K562 (cell line): Measurements from ENCODE around the gene SVBP. TPM values are rescaled to one million over a fixed set of nuclear protein-coding genes. Genes with fewer than 3 reads are reported as not detected.

Experiments used
- C11orf30 ChIP-seq: fragments of 450-650 bp; IDR thresholded peaks from 2 replicates; pipeline ENCODE4 v1.6.1; 2016; ENCODE audit warnings: low read depth, mild to moderate bottlenecking
- CBX5 ChIP-seq: IDR thresholded peaks from 2 replicates; pipeline ENCODE4 v1.6.1; 2014; ENCODE audit warnings: low read depth, borderline replicate concordance
- CREM ChIP-seq: IDR thresholded peaks from 2 replicates; pipeline ENCODE4 v1.6.1; 2014; ENCODE audit warnings: antibody characterized with exemption, low read depth
- PCBP1 ChIP-seq: fragments of 200-400 bp; formaldehyde crosslinking; IDR thresholded peaks from 2 replicates; pipeline ENCODE4 v1.6.1; 2018; ENCODE audit warnings: mild to moderate bottlenecking, low read depth, low read length; ENCODE audit not compliant: poor library complexity, severe bottlenecking
- POLR2G ChIP-seq: fragments of 200-400 bp; formaldehyde crosslinking; IDR thresholded peaks from 2 replicates; pipeline ENCODE4 v1.6.1; 2017; ENCODE audit warnings: low read depth, mild to moderate bottlenecking, antibody characterized with exemption, low read length, moderate library complexity
- PTBP1 ChIP-seq: fragments of 200-400 bp; formaldehyde crosslinking; IDR thresholded peaks from 2 replicates; pipeline ENCODE4 v1.6.1; 2017; ENCODE audit warnings: low read depth, low read length
- RB1 ChIP-seq: fragments of 450-650 bp; IDR thresholded peaks from 2 replicates; pipeline ENCODE4 v1.6.1; 2017; ENCODE audit warnings: low read depth, mild to moderate bottlenecking
- REST ChIP-seq, 2 experiments: fragments of 450-650 bp; formaldehyde crosslinking in 1 of 2; IDR thresholded peaks; 2 replicates each; pipeline versions ENCODE4 v1.4.0 to v1.6.1; 2014 to 2020; ENCODE audit warnings: mild to moderate bottlenecking in 2 of 2, borderline replicate concordance in 1 of 2, low read depth in 1 of 2
- TSHZ1 ChIP-seq: fragments of 250-450 bp; sonication (Bioruptor Pico); IDR thresholded peaks from 2 replicates; pipeline ENCODE4 v1.4.0; 2020; ENCODE audit warnings: mild to moderate bottlenecking, moderate library complexity
- ZNF277 ChIP-seq: fragments of 250-450 bp; sonication (Bioruptor Pico); IDR thresholded peaks from 2 replicates; pipeline ENCODE4 v1.8.0; 2022; ENCODE audit warnings: inconsistent platforms, mild to moderate bottlenecking, moderate library complexity, borderline replicate concordance
- polyA plus RNA-seq, 8 experiments: library from polyadenylated mRNA; depleted of rRNA in 4 of 8; stranded (reverse) in 5 of 8; unstranded in 3 of 8; fragments of >200 nt; fragmentation: Nextera tagmentation in 2 of 8; fragmentation: Illumina TruSeq in 1 of 8; extraction: Ambion mirVana in 2 of 8; extraction: Trizol in 1 of 8; gene quantifications; 2 replicates each; pipeline versions ENCODE4 v1.2.1 to v1.2.3, GENCODE V29; 2011 to 2014; ENCODE audit warnings: inconsistent platforms in 1 of 8, missing spikeins in 1 of 8
- total RNA-seq, 7 experiments: library from RNA; depleted of rRNA in 6 of 7; stranded (reverse); fragments of >200 nt in 6 of 7; fragmentation: Illumina TruSeq in 2 of 7; extraction: Trizol in 2 of 7; gene quantifications; 2 replicates each; pipeline versions ENCODE4 v1.2.1 to v1.2.3, GENCODE V29; 2011 to 2021; ENCODE audit warnings: low replicate concordance in 1 of 7
- TF ChIP-seq, protein P1 (sequence below): IDR thresholded peaks from 2 replicates; pipeline ENCODE4 v1.6.1; 2016; ENCODE audit warnings: missing genetic modification characterization, missing compliant biosample characterization

The SVBP gene
- total and polyA plus RNA-seq, 9 of the 15 experiments (the other 6 are each of a cell fraction or from before 2014, with no cell fraction given) = 31.7 to 49.7 (median 40.0) TPM

DNA sequence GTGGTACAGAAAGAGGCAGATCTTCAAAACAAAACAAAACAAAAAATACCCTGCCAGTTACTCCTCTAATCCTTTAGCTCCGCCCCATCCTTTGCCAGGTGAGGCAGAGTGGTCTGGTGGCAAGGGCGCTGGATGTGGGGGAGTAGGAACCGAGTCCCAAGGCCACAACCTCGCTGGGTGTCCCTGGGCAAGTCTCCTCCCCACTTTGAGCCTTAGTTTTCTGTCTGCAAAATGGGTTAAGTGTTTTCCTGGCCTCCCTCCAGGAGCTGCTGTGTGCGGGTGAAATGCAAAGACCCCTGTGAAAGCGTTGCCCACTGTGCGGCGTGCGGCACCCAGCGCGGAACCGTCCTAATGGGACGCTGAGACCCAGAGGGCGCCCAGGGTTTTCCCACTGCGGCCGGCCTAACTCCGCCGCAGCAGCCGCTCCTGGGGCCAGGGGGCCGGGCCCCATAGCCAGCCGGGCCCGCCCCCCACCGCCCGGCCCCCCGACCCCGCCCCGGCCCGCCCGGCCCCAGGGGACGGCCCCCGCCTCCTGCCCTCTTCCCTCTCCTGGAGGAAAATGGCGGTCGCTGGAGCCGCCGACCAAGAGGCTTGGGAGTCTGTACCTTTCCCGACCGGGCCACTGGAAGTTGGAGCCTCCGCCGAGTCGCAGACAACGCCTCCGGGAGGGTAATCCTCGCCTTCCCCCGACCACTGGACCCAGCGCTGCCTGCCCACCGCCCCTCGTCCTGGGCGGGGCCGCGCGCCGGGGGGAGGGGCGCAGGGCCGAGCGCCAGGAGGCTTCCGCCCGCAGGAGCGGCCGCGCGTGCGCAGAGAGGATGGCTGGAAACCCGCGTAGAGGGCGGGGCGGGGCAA lies at the start of gene SVBP, which contains the start of gene ERMAP (continued):
- TF ChIP-seq RB1 (peak; percentile 96), CBX5 (no peak), C11orf30 (no peak), POLR2G (peak; percentile 95), TSHZ1 (no peak), REST (IDR thresholded peaks at IDR 0.05; ENCODE audit: borderline replicate concordance) (peak; percentile 35; the same call in 1 of the 2 replicates), REST (CRISPR knock-in tag; IDR thresholded peaks at IDR 0.05; ENCODE audit: low read depth) (0 out of 2 replicates have a peak, but pooled peaks have one; percentile 34), ZNF277 (CRISPR knock-in tag) (no peak), CREM (0 out of 2 replicates have a peak, but pooled peaks have one; percentile 14), PTBP1 (no peak), PCBP1 (peak; percentile 82)
- TF ChIP-seq, protein P1, sequence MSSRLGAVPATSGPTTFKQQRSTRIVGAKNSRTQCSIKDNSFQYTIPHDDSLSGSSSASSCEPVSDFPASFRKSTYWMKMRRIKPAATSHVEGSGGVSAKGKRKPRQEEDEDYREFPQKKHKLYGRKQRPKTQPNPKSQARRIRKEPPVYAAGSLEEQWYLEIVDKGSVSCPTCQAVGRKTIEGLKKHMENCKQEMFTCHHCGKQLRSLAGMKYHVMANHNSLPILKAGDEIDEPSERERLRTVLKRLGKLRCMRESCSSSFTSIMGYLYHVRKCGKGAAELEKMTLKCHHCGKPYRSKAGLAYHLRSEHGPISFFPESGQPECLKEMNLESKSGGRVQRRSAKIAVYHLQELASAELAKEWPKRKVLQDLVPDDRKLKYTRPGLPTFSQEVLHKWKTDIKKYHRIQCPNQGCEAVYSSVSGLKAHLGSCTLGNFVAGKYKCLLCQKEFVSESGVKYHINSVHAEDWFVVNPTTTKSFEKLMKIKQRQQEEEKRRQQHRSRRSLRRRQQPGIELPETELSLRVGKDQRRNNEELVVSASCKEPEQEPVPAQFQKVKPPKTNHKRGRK = no peak
